H9 (cell line): ENCODE measurements around the gene RNF212. TPM values are rescaled to one million over a fixed set of nuclear protein-coding genes. Genes with fewer than 3 reads are reported as not detected.

Source experiments
- DNase-seq: peaks from one replicate; pipeline ENCODE4 v3.0.0-alpha.2; 2017
- H2AFZ ChIP-seq: one replicate; pipeline ENCODE4 v1.6.1; 2013; ENCODE audit warnings: mild to moderate bottlenecking, low read length, control low read depth, moderate library complexity
- H2AK5ac ChIP-seq: 2 replicates; pipeline ENCODE4 v1.6.1; 2013; ENCODE audit warnings: low read length, control low read depth, mixed read lengths; ENCODE audit not compliant: insufficient read length
- H2BK120ac ChIP-seq: one replicate; pipeline ENCODE4 v1.6.1; 2013; ENCODE audit warnings: low read depth, mild to moderate bottlenecking, low read length, control low read depth, inconsistent platforms; ENCODE audit not compliant: poor library complexity, severe bottlenecking
- H2BK12ac ChIP-seq: 2 replicates; pipeline ENCODE4 v1.6.1; 2013; ENCODE audit warnings: low read length, control low read depth, mixed read lengths, low read depth; ENCODE audit not compliant: insufficient read length
- H2BK15ac ChIP-seq: 2 replicates; pipeline ENCODE4 v1.6.1; 2013; ENCODE audit warnings: low read depth, low read length, control low read depth
- H2BK20ac ChIP-seq: one replicate; pipeline ENCODE4 v1.6.1; 2013; ENCODE audit warnings: low read depth, mild to moderate bottlenecking, low read length, control low read depth, inconsistent platforms; ENCODE audit not compliant: poor library complexity, severe bottlenecking
- H2BK5ac ChIP-seq: 2 replicates; pipeline ENCODE4 v1.6.1; 2013; ENCODE audit warnings: low read length, control low read depth, mixed read lengths; ENCODE audit not compliant: insufficient read length
- H3K14ac ChIP-seq: 2 replicates; pipeline ENCODE4 v1.6.1; 2013; ENCODE audit warnings: low read length, control low read depth; ENCODE audit not compliant: insufficient read depth
- H3K18ac ChIP-seq: 2 replicates; pipeline ENCODE4 v1.6.1; 2013; ENCODE audit warnings: low read depth, mild to moderate bottlenecking, mixed read lengths, low read length, control low read depth; ENCODE audit not compliant: insufficient read length
- H3K23ac ChIP-seq: 2 replicates; pipeline ENCODE4 v1.6.1; 2013; ENCODE audit warnings: low read length, control low read depth, mixed read lengths, low read depth; ENCODE audit not compliant: insufficient read length
- H3K23me2 ChIP-seq: 2 replicates; pipeline ENCODE4 v1.6.1; 2013; ENCODE audit warnings: low read depth, mild to moderate bottlenecking, mixed read lengths, low read length, control low read depth; ENCODE audit not compliant: insufficient read length, poor library complexity, severe bottlenecking
- H3K27ac ChIP-seq: 2 replicates; pipeline ENCODE4 v1.5.1; 2013; ENCODE audit warnings: low read length, control low read depth, mixed read lengths, low read depth; ENCODE audit not compliant: insufficient read length
- H3K27me3 ChIP-seq: 2 replicates; pipeline ENCODE4 v1.6.1; 2013; ENCODE audit warnings: low read length, control low read depth, inconsistent platforms; ENCODE audit not compliant: insufficient read depth
- H3K4ac ChIP-seq: 2 replicates; pipeline ENCODE4 v1.6.1; 2013; ENCODE audit warnings: low read depth, mild to moderate bottlenecking, control low read depth, inconsistent platforms, low read length, moderate library complexity
- H3K4me1 ChIP-seq: 2 replicates; pipeline ENCODE4 v1.6.1; 2013; ENCODE audit warnings: low read length, control low read depth, inconsistent platforms; ENCODE audit not compliant: insufficient read depth
- H3K4me2 ChIP-seq: 2 replicates; pipeline ENCODE4 v1.6.1; 2013; ENCODE audit warnings: low read length, control low read depth, mixed read lengths; ENCODE audit not compliant: insufficient read length, insufficient read depth
- H3K56ac ChIP-seq: 2 replicates; pipeline ENCODE4 v1.6.1; 2013; ENCODE audit warnings: low read depth, mild to moderate bottlenecking, mixed read lengths, low read length, control low read depth; ENCODE audit not compliant: insufficient read length
- H3K79me1 ChIP-seq: 2 replicates; pipeline ENCODE4 v1.6.1; 2013; ENCODE audit warnings: low read depth, mild to moderate bottlenecking, moderate library complexity, low read length, control low read depth, inconsistent platforms; ENCODE audit not compliant: insufficient read depth, poor library complexity, severe bottlenecking
- H3K79me2 ChIP-seq: 2 replicates; pipeline ENCODE4 v1.6.1; 2013; ENCODE audit warnings: low read length, control low read depth, inconsistent platforms; ENCODE audit not compliant: insufficient read depth
- H3K9ac ChIP-seq: 2 replicates; pipeline ENCODE4 v1.6.1; 2013; ENCODE audit warnings: low read length, control low read depth, mixed read lengths; ENCODE audit not compliant: insufficient read length; ENCODE audit errors: extremely low read depth
- H3K9me3 ChIP-seq: one replicate; pipeline ENCODE4 v1.6.1; 2013; ENCODE audit warnings: low read depth, low read length, inconsistent platforms; ENCODE audit not compliant: control insufficient read depth
- H3T11ph ChIP-seq: one replicate; pipeline ENCODE4 v1.6.1; 2013; ENCODE audit warnings: mild to moderate bottlenecking, low read length, control low read depth, inconsistent platforms
- H4K20me1 ChIP-seq: one replicate; pipeline ENCODE4 v1.6.1; 2013; ENCODE audit not compliant: control insufficient read depth, insufficient read length, insufficient read depth
- H4K5ac ChIP-seq: 2 replicates; pipeline ENCODE4 v1.6.1; 2013; ENCODE audit warnings: low read depth, mild to moderate bottlenecking, mixed read lengths, low read length, control low read depth; ENCODE audit not compliant: insufficient read length
- H4K8ac ChIP-seq: replicated peaks from 2 replicates; pipeline ENCODE4 v1.6.1; 2013; ENCODE audit warnings: low read length, control low read depth, mixed read lengths, low read depth; ENCODE audit not compliant: insufficient read length
- H4K91ac ChIP-seq: 2 replicates; pipeline ENCODE4 v1.6.1; 2013; ENCODE audit warnings: low read depth, mild to moderate bottlenecking, moderate library complexity, mixed read lengths, low read length, control low read depth; ENCODE audit not compliant: insufficient read length
- H3K27ac Mint-ChIP-seq, 3 experiments: 2 replicates in 2 of 3; 3 replicates in 1 of 3; pipeline ENCODE4 v1.8.0; 2020 to 2021; ENCODE audit warnings: mixed read lengths in 3 of 3, mild to moderate bottlenecking in 1 of 3, moderate library complexity in 1 of 3
- H3K27me3 Mint-ChIP-seq: 2 replicates; pipeline ENCODE4 v1.8.0; 2021; ENCODE audit warnings: low read depth, mild to moderate bottlenecking, moderate library complexity, mixed read lengths
- H3K36me3 Mint-ChIP-seq, 3 experiments: 2 replicates in 2 of 3; 3 replicates in 1 of 3; pipeline ENCODE4 v1.8.0; 2020 to 2021; ENCODE audit warnings: low read depth in 3 of 3, mixed read lengths in 3 of 3; ENCODE audit not compliant: insufficient read depth in 1 of 3
- H3K4me1 Mint-ChIP-seq, 2 experiments: 2 replicates each; pipeline ENCODE4 v1.8.0; 2020; ENCODE audit warnings: mixed read lengths in 2 of 2
- H3K4me3 Mint-ChIP-seq, 2 experiments: 2 replicates in 1 of 2; 3 replicates in 1 of 2; pipeline ENCODE4 v1.8.0; 2020 to 2021; ENCODE audit warnings: mild to moderate bottlenecking in 2 of 2, mixed read lengths in 2 of 2, moderate library complexity in 1 of 2
- H3K9me3 Mint-ChIP-seq, 2 experiments: 2 replicates in 1 of 2; 3 replicates in 1 of 2; pipeline ENCODE4 v1.8.0; 2020; ENCODE audit warnings: mild to moderate bottlenecking in 2 of 2, mixed read lengths in 2 of 2, moderate library complexity in 1 of 2
- WGBS: extraction: QIAGEN DNeasy Blood & Tissue Kit; methylation state at CpG from one replicate; pipeline ENCODE4 v1.1.7; 2013; ENCODE audit warnings: missing lambda C conversion rate, low lambda C conversion rate, mixed read lengths; ENCODE audit not compliant: insufficient read length; ENCODE audit errors: extremely low coverage; 5-methylcytosine and 5-hydroxymethylcytosine counted together
- total RNA-seq: library from RNA; stranded (reverse); gene quantifications from 2 replicates; pipeline ENCODE4 v1.2.1, GENCODE V29; 2021
- TF ChIP-seq, protein P1 (sequence below): fragments of 200-600 bp; sonication (generic); conservative IDR thresholded peaks from 3 replicates; pipeline ENCODE4 v1.8.0; 2021; ENCODE audit warnings: antibody characterized with exemption, mild to moderate bottlenecking

Gene RNF212
- total RNA-seq, 1 experiment from 2014 or later: 3.0 TPM

DNA sequence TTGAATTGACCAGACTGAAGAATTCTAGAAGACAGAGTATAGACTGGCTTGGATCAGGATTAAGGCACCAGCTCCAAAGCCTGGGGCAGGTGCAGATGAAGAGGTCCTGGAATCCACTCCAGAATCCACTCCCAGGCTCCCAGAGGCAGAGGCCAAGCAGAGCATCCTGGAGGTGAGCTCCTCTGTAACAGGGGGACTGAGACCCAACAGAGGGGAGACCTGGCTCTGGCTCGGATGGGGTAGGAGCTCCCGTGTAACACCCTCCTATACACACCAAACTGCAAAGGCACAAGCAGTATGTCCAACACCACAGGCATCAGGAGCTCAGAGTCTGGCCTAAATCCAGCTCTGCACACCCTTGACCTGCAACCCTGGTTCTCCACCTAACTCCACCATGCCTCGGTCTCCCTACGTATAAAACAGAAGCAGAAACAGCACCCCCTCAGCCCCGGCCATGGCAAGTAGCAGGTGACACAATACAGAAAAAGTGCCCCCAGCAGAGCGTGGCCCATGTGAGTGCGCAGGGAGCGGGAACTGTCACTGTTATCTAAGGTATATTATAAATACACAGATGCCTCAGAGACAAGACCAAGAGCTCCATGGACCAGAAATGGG lies 14.9 kb downstream of the RNF212 start:
- Histone ChIP-seq H3K4me2 (no peak overlapping the region), H3K27ac (no peak overlapping the region), H3K18ac (no peak overlapping the region), H4K91ac (no peak overlapping the region), H2AFZ (no peak overlapping the region), H3K14ac (no peak overlapping the region), H3K23ac (no peak overlapping the region), H2BK5ac (no peak overlapping the region), H3K79me1 (no peaks in the 10 kb centered on the region), H3K79me2 (no peaks in the 10 kb centered on the region), H3K9me3 (no peaks in the 10 kb centered on the region), H2BK20ac (no peak overlapping the region), H3K23me2 (no peaks in the 10 kb centered on the region), H4K5ac (no peak overlapping the region), H2BK15ac (no peak overlapping the region), H3K56ac (no peak overlapping the region), H4K20me1 (no peaks in the 10 kb centered on the region), H3K4ac (no peak overlapping the region), H3K27me3 (no peaks in the 10 kb centered on the region; the same call in 1 of the 2 replicates), H3T11ph (no peak overlapping the region), H2BK120ac (no peak overlapping the region), H2BK12ac (no peak overlapping the region), H4K8ac (no peak overlapping the region), H2AK5ac (no peak overlapping the region), H3K9ac (no peak overlapping the region), H3K4me1 (no peaks in the 10 kb centered on the region)
- TF ChIP-seq, protein P1, sequence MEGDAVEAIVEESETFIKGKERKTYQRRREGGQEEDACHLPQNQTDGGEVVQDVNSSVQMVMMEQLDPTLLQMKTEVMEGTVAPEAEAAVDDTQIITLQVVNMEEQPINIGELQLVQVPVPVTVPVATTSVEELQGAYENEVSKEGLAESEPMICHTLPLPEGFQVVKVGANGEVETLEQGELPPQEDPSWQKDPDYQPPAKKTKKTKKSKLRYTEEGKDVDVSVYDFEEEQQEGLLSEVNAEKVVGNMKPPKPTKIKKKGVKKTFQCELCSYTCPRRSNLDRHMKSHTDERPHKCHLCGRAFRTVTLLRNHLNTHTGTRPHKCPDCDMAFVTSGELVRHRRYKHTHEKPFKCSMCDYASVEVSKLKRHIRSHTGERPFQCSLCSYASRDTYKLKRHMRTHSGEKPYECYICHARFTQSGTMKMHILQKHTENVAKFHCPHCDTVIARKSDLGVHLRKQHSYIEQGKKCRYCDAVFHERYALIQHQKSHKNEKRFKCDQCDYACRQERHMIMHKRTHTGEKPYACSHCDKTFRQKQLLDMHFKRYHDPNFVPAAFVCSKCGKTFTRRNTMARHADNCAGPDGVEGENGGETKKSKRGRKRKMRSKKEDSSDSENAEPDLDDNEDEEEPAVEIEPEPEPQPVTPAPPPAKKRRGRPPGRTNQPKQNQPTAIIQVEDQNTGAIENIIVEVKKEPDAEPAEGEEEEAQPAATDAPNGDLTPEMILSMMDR: no peak
- Mint-ChIP-seq H3K27ac (no peak overlapping the region), H3K36me3 (no peaks in the 10 kb centered on the region; a peak in 1 of 7 replicates), H3K27me3 (peaks cover 5% of the 10 kb centered on the region), H3K9me3 (no peaks in the 10 kb centered on the region), H3K4me1 (no peaks in the 10 kb centered on the region), H3K4me3 (no peak overlapping the region)
- no CpG with 5 or more reads among the region's 8 CpGs for WGBS
- DNase-seq: peak; percentile 15
